ENCODE results near the gene RFXAP.
A peak's percentile ranks its signal among the peaks of the same experiment; 100 is the strongest.

Gene RFXAP

DNA sequence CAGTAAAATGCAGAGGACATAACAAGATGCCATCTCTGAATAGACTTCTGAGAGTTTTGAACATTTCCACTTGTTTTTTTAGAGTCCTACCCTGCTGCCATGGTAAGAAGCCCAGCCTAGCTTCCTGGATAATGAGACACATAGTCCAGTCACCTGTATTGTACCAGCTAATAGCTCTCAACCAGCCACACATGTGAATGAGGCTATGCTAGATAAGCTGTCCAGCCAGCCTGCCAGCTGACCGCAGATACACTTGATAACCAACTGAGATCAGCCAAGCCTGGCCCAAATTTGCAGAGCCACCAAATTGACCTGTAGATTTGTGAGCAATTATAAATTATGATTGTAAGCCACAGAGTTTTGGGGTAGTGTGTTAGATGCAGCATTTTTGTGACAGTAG lies 10.7 kb downstream of the RFXAP start:
- no peak for TF ChIP-seq Cebpa-rat (IDR thresholded peaks at IDR 0.05)
- no peak overlapping the region for H3K4me2 ChIP-seq
- no peak overlapping the region for H3K27ac ChIP-seq
- H3K4me3 ChIP-seq, result no peak overlapping the region
- H4K20me1 ChIP-seq, result peaks cover 0 to 16% (median 0%) of the 10 kb centered on the region in 11 experiments; a peak in 6 of 22 replicates
- H3K9me3 ChIP-seq (replicated peaks in 1 of 11), result no peaks in the 10 kb centered on the region
- no peaks in the 10 kb centered on the region for H3K4me1 ChIP-seq
- H3K27me3 ChIP-seq, result no peaks in the 10 kb centered on the region
- no peak overlapping the region for H3K9ac ChIP-seq
- peaks cover 42 to 97% (median 69%) of the 10 kb centered on the region in 11 experiments for H3K36me3 ChIP-seq

DNA sequence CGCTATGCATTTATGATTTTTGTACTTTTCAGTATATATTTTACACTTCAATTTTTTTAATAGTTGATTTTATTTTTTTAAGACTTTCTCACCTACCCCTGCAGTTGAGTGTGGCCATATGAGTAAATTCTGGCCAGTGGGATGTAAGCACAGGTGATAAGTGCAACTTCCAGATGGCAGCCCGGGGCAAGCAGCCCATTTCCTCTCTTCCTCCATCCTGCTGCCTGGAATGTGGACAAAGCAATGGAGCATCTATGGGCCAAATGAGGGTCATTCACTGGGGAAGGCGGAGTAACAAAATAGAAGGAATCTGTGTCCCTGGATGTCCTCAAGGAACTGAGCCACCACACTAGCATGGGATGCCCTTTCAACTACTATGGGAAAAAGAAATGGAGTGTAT lies 12.3 kb downstream of the RFXAP start:
- Histone ChIP-seq H4K20me1 (0 out of 22 replicates have a peak, but pooled peaks cover 0 to 11% (median 0%) of the 10 kb centered on the region in 11 experiments), H3K4me3 (no peak overlapping the region), H3K36me3 (peaks cover 32 to 93% (median 66%) of the 10 kb centered on the region in 11 experiments), H3K4me1 (no peaks in the 10 kb centered on the region), H3K27ac (no peak overlapping the region), H3K9ac (no peak overlapping the region), H3K4me2 (no peak overlapping the region), H3K27me3 (no peaks in the 10 kb centered on the region), H3K9me3 (replicated peaks in 1 of 11) (no peaks in the 10 kb centered on the region)
- no peak for TF ChIP-seq Cebpa-rat (IDR thresholded peaks at IDR 0.05)

DNA sequence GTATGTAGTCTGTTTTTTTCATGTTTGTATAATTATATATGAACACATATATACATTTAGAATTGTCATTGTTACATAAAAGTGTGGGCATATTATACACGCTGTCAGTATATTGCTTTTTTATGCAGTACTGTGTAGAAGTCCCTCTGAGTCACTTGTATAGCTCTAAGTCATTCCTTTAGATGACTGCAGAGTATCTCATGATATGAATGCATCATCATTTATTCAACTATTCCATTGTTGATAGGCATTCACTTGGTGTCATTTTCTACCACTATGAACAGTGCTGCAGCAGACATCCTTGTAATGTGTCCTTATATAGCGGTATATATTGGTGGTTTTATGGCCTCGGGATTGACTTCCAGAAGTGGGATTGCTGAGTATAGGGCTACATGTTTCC lies 15.3 kb downstream of the RFXAP start:
- Histone ChIP-seq H3K36me3 (peaks cover 15 to 80% (median 42%) of the 10 kb centered on the region in 11 experiments; a peak in 21 of 22 replicates), H3K27ac (no peak overlapping the region)

DNA sequence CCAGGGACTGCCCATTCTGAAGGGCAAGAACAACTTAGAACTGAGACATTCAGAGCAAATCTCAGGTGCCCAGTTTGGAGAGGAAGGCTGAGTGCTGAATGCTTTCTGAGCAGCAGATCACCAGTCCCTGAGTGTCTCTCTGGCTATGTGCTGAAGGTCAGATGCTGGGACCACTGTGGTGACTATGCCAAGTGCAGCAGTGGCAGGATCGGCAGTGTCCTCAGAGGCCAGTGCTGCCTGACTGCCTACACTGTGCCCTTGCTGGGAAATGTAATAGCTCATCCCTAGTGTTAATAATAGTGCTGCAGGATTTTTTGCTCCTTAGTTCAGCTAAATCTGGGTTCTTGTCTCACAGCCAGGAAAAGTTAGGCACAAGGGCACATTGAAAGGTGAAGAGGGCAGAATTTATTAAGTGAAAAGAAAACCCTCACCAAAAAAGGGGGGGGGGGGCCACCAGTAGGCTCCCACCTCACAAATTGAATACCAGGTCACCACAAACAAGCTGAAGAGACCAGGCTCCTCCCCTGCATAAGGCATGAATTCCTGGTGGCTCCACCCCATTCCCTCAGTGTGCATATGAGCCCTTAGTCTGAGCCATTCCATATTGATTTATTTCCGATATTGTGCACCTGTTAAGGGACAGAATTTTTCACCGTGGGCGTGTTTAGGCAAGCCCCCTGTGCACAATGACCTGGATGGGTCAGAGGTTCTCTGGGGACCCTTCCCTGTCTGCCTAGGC lies 18.5 kb downstream of the RFXAP start:
- Histone ChIP-seq H3K4me1 (peaks cover 0 to 15% (median 8%) of the 10 kb centered on the region in 10 experiments; a peak in 10 of 20 replicates), H3K36me3 (peaks cover 0 to 48% (median 19%) of the 10 kb centered on the region in 11 experiments; a peak in 17 of 22 replicates), H3K9me3 (replicated peaks in 1 of 11) (no peaks in the 10 kb centered on the region), H3K27ac (no peak overlapping the region), H4K20me1 (peaks cover 0 to 3% (median 0%) of the 10 kb centered on the region in 11 experiments; a peak in 1 of 22 replicates), H3K9ac (no peak overlapping the region), H3K4me3 (no peak overlapping the region), H3K4me2 (no peak overlapping the region), H3K27me3 (no peaks in the 10 kb centered on the region)
- TF ChIP-seq Cebpa-rat (IDR thresholded peaks at IDR 0.05), result no peak

More for the DNA sequence above, 15.3 kb downstream of the RFXAP start:
- 0 out of 22 replicates have a peak, but pooled peaks cover 0 to 11% (median 0%) of the 10 kb centered on the region in 11 experiments for H4K20me1 ChIP-seq
- H3K27me3 ChIP-seq, result no peaks in the 10 kb centered on the region
- peaks cover 0 to 9% (median 5%) of the 10 kb centered on the region in 10 experiments; a peak in 10 of 20 replicates for H3K4me1 ChIP-seq
- no peaks in the 10 kb centered on the region for H3K9me3 ChIP-seq (replicated peaks in 1 of 11)
- no peak overlapping the region for H3K4me2 ChIP-seq
- no peak for TF ChIP-seq Cebpa-rat (IDR thresholded peaks at IDR 0.05)
- no peak overlapping the region for H3K9ac ChIP-seq
- no peak overlapping the region for H3K4me3 ChIP-seq

DNA sequence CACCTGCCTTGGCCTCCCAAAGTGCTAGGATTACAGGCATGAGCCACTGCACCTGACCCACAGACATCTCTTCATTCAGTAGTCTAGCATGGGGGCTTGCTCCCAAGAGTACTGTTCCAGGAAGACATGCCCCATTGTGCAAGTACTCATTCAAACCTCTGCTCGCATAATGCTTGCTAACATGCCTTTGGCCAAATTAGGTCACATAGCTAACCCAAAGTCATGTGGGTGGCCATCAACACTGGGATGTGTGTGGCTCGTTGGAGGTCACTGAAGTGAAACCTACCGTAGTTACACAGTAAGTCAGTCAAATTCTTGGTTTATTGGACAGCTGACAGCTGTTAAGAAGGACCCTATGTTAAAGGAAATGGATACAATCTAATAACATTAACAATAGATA lies 20.3 kb downstream of the RFXAP start:
- Histone ChIP-seq H3K4me3 (no peak overlapping the region), H3K9ac (no peak overlapping the region)

DNA sequence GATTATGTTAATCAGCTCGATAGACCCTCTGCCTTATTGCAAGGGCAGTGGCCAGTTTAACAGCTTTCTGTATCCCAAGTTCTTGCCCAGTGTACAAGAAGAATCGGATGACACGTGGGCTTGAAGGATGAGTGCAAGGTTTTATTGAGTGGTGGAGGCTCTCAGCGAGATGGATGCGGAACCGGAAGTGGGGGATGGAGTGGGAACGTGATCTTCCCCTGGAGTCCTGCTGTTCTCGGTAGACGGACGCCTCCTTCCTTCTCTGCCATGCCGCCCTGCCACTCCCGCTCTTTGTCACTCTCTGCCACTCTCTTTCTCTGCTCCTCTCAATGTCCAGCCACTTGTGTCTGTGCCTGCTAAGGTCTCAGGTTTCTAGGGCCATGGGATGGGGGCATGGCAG lies 21.0 kb downstream of the RFXAP start:
- Histone ChIP-seq H3K4me2 (peak overlapping the region in 1 of 11 experiments; percentile 8; a peak in 1 of 22 replicates), H3K4me1 (peaks cover 0 to 15% (median 8%) of the 10 kb centered on the region in 10 experiments; a peak in 10 of 20 replicates), H3K27ac (no peak overlapping the region), H3K4me3 (no peak overlapping the region), H3K27me3 (no peaks in the 10 kb centered on the region), H3K9ac (no peak overlapping the region), H4K20me1 (no peaks in the 10 kb centered on the region; a peak in 1 of 22 replicates), H3K9me3 (replicated peaks in 1 of 11) (no peaks in the 10 kb centered on the region), H3K36me3 (peaks cover 0 to 36% (median 7%) of the 10 kb centered on the region in 11 experiments; a peak in 11 of 22 replicates)
- no peak for TF ChIP-seq Cebpa-rat (IDR thresholded peaks at IDR 0.05)

More for the DNA sequence above, 20.3 kb downstream of the RFXAP start:
- no peaks in the 10 kb centered on the region; a peak in 1 of 22 replicates for H4K20me1 ChIP-seq
- TF ChIP-seq Cebpa-rat (IDR thresholded peaks at IDR 0.05), result no peak
- peaks cover 0 to 15% (median 8%) of the 10 kb centered on the region in 10 experiments; a peak in 10 of 20 replicates for H3K4me1 ChIP-seq
- H3K36me3 ChIP-seq, result peaks cover 0 to 41% (median 13%) of the 10 kb centered on the region in 11 experiments; a peak in 13 of 22 replicates
- H3K4me2 ChIP-seq, result peak overlapping the region in 4 of 11 experiments; percentile 8 to 21 (median 20); a peak in 3 of 22 replicates
- no peak overlapping the region for H3K27ac ChIP-seq
- H3K9me3 ChIP-seq (replicated peaks in 1 of 11), result no peaks in the 10 kb centered on the region
- no peaks in the 10 kb centered on the region for H3K27me3 ChIP-seq

DNA sequence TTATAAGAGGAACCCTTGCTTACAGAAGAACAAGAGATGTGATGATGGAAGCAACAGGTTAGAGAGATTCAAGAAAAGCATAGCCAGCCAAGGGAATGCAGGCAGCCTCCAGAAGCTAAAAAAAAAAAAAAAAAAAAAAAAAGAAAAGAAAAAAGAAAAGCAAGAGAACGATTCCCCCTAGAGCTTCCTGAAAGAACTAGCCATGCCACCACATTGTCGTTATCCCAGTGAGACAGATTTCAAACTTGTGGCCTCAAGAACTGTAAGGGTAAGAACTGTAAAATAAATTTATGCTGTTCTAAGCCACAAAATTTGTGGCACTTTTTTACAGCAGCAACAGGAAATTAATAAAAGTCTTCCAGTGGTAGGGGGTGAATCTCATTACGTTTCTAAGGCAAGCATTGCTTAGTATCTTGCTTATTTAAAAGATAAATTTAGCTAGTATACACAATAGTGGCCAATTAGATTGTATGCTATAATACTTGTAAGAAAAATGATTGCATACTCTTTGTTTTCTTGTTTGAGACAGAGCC lies 21.8 kb downstream of the RFXAP start:
- no peaks in the 10 kb centered on the region for H3K27me3 ChIP-seq
- no peak overlapping the region for H3K27ac ChIP-seq
- H3K36me3 ChIP-seq, result peaks cover 0 to 35% (median 7%) of the 10 kb centered on the region in 11 experiments; a peak in 9 of 22 replicates
- peaks cover 0 to 15% (median 8%) of the 10 kb centered on the region in 10 experiments; a peak in 10 of 20 replicates for H3K4me1 ChIP-seq
- no peak overlapping the region for H3K4me2 ChIP-seq
- no peak for TF ChIP-seq Cebpa-rat (IDR thresholded peaks at IDR 0.05)
- no peaks in the 10 kb centered on the region for H3K9me3 ChIP-seq (replicated peaks in 1 of 11)
- H3K4me3 ChIP-seq, result no peak overlapping the region
- no peak overlapping the region for H3K9ac ChIP-seq
- no peaks in the 10 kb centered on the region; a peak in 1 of 22 replicates for H4K20me1 ChIP-seq

DNA sequence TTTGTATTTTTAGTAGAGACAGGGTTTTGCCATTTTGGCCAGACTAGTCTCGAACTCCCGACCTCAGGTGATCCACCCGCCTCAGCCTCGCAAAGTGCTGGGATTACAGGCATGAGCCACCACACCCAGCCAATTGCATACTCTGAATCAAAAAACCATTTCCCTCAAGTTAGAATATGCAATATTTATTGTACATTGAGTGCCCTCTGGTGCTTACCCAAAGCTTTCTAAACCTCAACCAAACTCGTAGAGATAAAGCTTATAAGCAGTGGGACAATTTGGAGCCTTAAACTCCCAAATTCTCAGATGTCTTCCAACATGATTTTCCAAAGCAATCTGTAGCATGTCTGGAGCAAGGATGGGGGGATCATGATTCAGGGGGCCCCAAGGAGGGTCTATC lies 22.4 kb downstream of the RFXAP start:
- Histone ChIP-seq H3K36me3 (peaks cover 0 to 30% (median 7%) of the 10 kb centered on the region in 11 experiments; a peak in 8 of 22 replicates), H3K9ac (no peak overlapping the region), H3K4me1 (peaks cover 0 to 15% (median 8%) of the 10 kb centered on the region in 10 experiments; a peak in 10 of 20 replicates), H3K9me3 (replicated peaks in 1 of 11) (no peaks in the 10 kb centered on the region), H3K27ac (no peak overlapping the region), H3K4me3 (no peak overlapping the region), H3K27me3 (no peaks in the 10 kb centered on the region), H4K20me1 (no peaks in the 10 kb centered on the region; a peak in 1 of 22 replicates), H3K4me2 (no peak overlapping the region)
- no peak for TF ChIP-seq Cebpa-rat (IDR thresholded peaks at IDR 0.05)

DNA sequence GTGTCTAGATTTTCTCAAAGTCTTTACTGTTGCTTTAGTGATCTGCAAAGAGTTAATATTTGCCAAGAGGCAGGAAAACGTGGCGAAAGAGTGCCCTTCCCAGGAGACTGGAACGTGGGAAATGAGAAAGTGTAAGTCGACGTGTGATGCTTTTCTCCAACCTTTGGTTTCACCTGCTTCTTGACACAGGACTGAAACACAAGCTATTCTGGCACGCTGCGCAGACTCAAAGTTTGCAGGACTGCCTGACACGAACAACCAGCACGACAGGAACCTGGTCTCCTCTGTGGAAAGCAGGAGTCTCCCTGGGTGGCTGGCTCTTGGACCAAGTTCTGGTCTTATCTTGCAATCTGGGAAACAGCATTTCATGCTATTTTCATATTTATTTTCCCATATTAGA lies 28.6 kb downstream of the RFXAP start:
- Histone ChIP-seq H3K36me3 (peaks cover 0 to 8% (median 0%) of the 10 kb centered on the region in 11 experiments; a peak in 4 of 22 replicates), H4K20me1 (no peaks in the 10 kb centered on the region), H3K4me1 (0 out of 20 replicates have a peak, but pooled peaks cover 0 to 6% (median 0%) of the 10 kb centered on the region in 10 experiments), H3K27me3 (no peaks in the 10 kb centered on the region), H3K9me3 (replicated peaks in 1 of 11) (no peaks in the 10 kb centered on the region), H3K4me2 (no peak overlapping the region; a peak in 1 of 22 replicates), H3K4me3 (no peak overlapping the region), H3K27ac (no peak overlapping the region), H3K9ac (no peak overlapping the region)
- TF ChIP-seq Cebpa-rat (IDR thresholded peaks at IDR 0.05), result no peak

All from BLaER1 treated with 17β-estradiol and CSF1 and Interleukin-3, amounts not matched to agents 10 nM and 100 nM (cell line).